ENCODE measurements around the gene NRF1.

The NRF1 gene

DNA sequence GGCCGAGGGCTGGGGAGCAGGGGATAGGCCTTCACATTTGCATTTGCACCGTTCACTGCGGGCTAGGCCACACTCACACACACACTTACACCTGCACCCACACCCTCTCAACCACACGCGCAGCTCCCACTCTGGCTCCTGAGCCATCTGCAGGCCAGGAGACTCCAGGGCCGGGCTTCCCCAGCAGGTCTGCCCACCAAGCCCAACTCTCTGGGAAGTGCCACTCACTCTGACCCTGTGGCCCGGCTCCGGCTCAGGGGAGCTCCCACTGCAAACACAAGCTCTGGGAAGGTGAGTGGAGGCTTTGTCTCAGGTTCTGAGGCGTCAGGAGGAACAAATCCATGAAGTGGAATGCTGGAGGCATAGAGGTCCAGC is 157.9 kb downstream of the NRF1 start:
- TF ChIP-seq, protein P1, sequence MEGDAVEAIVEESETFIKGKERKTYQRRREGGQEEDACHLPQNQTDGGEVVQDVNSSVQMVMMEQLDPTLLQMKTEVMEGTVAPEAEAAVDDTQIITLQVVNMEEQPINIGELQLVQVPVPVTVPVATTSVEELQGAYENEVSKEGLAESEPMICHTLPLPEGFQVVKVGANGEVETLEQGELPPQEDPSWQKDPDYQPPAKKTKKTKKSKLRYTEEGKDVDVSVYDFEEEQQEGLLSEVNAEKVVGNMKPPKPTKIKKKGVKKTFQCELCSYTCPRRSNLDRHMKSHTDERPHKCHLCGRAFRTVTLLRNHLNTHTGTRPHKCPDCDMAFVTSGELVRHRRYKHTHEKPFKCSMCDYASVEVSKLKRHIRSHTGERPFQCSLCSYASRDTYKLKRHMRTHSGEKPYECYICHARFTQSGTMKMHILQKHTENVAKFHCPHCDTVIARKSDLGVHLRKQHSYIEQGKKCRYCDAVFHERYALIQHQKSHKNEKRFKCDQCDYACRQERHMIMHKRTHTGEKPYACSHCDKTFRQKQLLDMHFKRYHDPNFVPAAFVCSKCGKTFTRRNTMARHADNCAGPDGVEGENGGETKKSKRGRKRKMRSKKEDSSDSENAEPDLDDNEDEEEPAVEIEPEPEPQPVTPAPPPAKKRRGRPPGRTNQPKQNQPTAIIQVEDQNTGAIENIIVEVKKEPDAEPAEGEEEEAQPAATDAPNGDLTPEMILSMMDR (IDR thresholded peaks at IDR 0.05; ENCODE audit: insufficient read depth, low read length, poor library complexity, severe bottlenecking), result no peak
- Histone ChIP-seq H3K4me3 (replicated peaks; ENCODE audit: low read depth, low read length) (no peak overlapping the region), H3K36me3 (ENCODE audit: control insufficient read depth, insufficient read depth, low read length) (no peaks in the 10 kb centered on the region), H3K27me3 (replicated peaks; ENCODE audit: control insufficient read depth, insufficient read depth, low read length) (no peaks in the 10 kb centered on the region)
- DNase-seq (ENCODE audit: extremely low read depth, insufficient read length), result no peak

DNA sequence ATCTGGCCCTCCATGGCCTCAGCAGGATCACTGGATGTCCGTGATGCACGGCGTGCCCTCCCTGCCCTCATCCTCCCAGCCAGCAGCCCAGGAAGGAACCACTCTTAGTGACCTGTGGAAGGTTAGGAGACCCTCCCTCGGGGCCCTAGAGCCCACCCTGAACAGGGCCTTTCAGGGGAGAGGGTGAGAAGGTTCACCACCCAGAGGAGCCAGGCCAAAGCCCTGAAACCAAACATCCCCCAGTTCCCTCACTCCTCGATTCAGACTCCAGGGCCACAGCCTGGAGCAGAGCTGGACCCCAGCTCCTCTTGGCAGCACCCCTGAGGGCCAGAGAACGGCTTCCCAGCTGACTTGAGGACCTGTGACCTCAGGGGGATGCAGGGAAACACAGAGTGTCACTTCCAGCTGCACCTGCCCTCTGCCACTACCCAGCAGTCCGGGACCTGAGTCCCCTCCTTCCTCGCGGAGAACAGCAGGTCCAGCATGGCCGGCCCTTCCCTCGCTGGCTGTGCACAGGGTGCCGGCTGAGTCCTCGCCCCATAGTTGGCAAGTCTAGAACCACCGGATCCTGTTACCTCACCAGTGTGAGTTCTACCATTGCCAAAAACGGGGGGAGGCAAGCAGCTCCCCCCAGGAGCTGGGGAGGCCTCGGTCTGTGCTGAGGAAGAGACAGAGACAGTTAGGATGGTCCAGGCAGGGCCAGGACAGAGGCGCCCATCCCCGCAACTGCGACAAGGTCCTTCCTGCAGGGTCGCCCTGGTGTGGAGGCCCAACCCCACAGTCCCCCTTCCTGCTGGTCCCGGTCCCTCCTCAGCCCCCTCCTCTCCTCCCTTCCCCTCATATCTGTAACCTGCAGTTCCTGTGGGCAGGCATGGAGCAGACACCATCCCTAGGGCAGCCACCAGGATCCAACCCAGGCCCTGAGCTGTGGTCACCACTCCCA is 158.6 kb downstream of the NRF1 start:
- TF ChIP-seq, protein P1 (IDR thresholded peaks at IDR 0.05; ENCODE audit: insufficient read depth, low read length, poor library complexity, severe bottlenecking), result no peak
- Histone ChIP-seq H3K36me3 (ENCODE audit: control insufficient read depth, insufficient read depth, low read length) (no peaks in the 10 kb centered on the region), H3K27me3 (replicated peaks; ENCODE audit: control insufficient read depth, insufficient read depth, low read length) (no peaks in the 10 kb centered on the region)

DNA sequence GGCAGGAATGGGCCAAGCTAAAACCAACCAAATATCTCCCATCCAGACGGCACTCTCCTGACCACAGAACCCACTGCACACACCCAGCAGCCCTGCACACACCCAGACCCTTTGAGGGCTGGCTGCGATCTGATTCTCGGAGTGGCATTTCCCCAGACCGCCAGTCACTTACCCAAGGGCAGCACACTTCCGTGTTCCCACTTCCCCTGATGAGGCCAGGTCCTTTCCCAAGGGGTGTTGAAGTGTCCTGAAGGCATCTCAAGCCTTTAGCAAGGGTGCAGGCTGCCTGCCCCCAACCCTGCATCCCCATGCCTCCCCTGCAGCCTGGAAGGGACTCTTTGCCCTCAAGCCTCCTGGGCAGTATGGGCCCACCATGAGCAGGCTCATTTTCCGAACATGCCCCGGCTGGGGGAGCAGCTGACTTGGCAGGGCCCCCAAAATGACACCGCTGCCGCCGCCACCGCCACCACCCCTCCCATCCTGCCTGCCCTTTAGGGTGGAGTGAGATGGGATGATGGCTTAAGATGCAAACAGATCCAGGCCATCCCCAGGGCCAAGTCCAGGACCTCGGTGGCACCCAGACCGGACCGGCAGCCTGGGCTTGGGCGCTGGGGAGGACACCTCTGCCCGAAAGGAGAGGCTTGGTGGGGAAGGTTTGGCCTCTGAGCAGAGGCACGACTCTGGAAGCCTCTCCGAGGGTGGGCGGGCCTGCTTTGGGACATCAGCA is 159.8 kb downstream of the NRF1 start:
- no peaks in the 10 kb centered on the region for H3K36me3 ChIP-seq (ENCODE audit: control insufficient read depth, insufficient read depth, low read length)
- no peaks in the 10 kb centered on the region for H3K27me3 ChIP-seq (replicated peaks; ENCODE audit: control insufficient read depth, insufficient read depth, low read length)
- H3K4me3 ChIP-seq (replicated peaks; ENCODE audit: low read depth, low read length), result no peak overlapping the region
- TF ChIP-seq, protein P1 (IDR thresholded peaks at IDR 0.05; ENCODE audit: insufficient read depth, low read length, poor library complexity, severe bottlenecking), result no peak
- no peak for DNase-seq (ENCODE audit: extremely low read depth, insufficient read length)

More for the DNA sequence above, 158.6 kb downstream of the NRF1 start:
- no peak overlapping the region for H3K4me3 ChIP-seq (replicated peaks; ENCODE audit: low read depth, low read length)
- no peak for DNase-seq (ENCODE audit: extremely low read depth, insufficient read length)

DNA sequence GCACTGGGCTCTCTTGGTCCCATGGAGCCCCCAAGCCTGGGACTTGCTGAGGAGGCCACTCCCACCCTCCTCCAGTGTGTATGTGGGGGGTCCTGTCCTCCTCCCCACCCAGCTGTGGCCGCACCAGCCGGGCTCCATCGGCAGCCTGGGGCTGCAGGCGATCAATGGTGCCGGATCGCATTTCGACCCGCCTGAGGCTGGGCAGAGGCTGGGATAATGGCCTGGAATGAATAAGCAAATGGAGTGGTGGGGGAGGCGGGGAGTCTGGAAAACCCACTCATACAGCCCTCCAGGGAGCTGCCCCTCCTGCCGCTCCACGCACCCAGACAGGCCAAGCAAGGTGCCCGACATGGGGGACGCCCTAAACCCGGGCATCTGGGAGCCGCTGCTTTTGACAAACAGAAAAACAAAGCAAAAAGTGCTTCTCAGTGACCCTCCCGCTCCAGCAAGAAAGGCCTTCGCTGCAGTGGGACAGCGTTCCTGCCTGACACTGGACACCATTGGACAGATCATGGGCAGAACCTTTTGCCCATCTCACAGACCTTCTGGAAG is 160.5 kb downstream of the NRF1 start:
- no peaks in the 10 kb centered on the region for H3K27me3 ChIP-seq (replicated peaks; ENCODE audit: control insufficient read depth, insufficient read depth, low read length)
- H3K4me3 ChIP-seq (replicated peaks; ENCODE audit: low read depth, low read length), result no peak overlapping the region
- DNase-seq (ENCODE audit: extremely low read depth, insufficient read length), result no peak
- H3K36me3 ChIP-seq (ENCODE audit: control insufficient read depth, insufficient read depth, low read length), result no peaks in the 10 kb centered on the region
- TF ChIP-seq, protein P1 (IDR thresholded peaks at IDR 0.05; ENCODE audit: insufficient read depth, low read length, poor library complexity, severe bottlenecking), result no peak

DNA sequence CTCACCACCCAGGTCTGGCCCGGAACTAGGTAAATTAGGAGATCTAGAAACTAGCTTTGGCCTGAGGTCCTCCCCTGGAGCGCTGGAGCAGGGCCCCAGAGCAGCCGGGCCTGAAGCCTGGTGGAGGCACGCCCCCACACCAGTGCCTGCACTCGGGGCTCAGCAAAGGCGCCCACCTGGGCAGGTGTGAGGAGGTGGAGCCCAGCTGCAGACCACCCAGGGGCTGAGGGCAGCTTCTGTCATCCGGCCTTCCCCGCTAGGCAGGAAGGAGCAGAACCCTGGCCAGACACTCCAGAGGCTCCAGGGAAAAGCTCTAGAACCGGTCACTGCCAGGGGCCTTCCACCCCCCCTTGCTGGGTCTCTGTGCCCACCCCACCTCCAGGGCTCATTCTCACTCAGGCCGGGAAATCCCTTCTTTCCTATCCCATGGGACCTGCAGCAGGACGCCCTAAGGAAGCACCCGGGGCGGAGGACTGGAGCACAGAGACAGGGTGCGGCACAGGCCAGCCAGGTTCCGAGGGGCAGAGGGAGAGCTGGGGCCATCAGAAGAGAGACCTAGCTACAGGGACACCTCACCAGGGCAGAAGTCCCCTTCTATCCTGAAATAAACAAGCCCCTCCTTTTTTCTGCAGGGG is 161.2 kb downstream of the NRF1 start:
- TF ChIP-seq, protein P1 (IDR thresholded peaks at IDR 0.05; ENCODE audit: insufficient read depth, low read length, poor library complexity, severe bottlenecking), result no peak
- no peak for DNase-seq (ENCODE audit: extremely low read depth, insufficient read length)
- no peak overlapping the region for H3K4me3 ChIP-seq (replicated peaks; ENCODE audit: low read depth, low read length)
- H3K36me3 ChIP-seq (ENCODE audit: control insufficient read depth, insufficient read depth, low read length), result no peaks in the 10 kb centered on the region
- H3K27me3 ChIP-seq (replicated peaks; ENCODE audit: control insufficient read depth, insufficient read depth, low read length), result no peaks in the 10 kb centered on the region
